ENCODE measurements around the gene TXNL4A. TPM values are rescaled to one million over a fixed set of nuclear protein-coding genes. Genes with fewer than 3 reads are reported as not detected.
"Not testable (repeated sequence)": the region's sequence is repeated elsewhere in the genome, so short reads cannot be mapped to it uniquely, and the experiment has no call there.

TXNL4A gene
- total RNA-seq = 40.1 and 72.4 TPM in 2 replicates

DNA sequence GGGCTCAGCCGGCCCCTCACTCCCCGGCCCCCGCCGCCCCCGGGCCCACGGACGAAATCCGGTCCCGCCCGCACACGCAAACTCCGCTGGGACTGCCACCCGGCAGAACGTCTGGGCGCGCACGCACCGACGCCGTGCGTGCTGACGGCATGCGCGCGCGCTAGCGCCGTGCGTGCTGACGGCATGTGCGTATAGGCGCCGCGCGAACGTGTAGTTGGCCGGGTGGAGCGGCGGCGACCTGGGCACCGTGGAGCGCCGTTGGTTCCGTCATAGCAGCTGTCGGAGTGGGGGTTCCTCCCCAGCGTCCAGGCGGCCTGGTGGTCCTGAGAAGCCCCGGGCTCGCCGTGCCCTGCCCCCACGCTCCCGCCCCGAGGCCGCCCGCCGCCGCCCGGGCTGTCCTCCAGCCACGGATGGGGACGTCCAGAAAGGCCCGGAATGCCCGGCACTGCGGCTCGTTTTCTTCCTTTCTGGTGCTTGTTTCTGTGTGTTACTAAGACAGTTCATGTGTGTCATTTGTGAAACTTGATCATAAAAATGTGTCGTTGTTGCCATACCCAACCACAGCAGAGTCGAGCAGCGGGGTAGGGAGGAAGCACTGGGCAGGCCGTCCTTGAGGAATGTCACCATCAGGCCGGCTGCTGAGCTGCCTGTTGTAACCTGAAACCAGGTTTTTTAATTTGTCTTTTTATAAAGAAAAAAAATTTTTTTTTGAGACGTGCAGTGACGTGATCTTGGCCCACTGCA, at the start of gene TXNL4A:
Gene TXNL4A, minus strand, starts transcription at position 113 of the 744 bp plus-strand sequence. CDS start 171 bp downstream, outside the sequence.
- peak; percentile 61 for DNase-seq (ENCODE audit: low read depth)

DNA sequence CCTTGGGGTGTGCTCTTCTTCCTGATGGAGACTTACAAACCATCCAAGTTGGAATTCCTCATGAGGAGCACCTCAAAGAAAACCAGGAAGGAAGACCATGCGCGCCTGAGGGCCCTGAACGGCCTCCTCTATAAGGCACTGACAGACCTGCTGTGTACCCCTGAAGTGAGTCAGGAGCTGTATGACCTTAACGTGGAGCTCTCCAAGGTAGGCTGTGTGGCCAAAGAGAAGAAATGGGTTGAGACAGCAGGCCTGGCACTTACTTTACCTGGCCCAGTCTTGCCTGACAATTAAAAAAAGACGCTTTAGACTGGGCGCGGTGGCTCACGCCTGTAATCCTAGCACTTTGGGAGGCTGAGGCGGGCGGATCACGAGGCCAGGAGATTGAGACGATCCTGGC, 48.9 kb upstream of the TXNL4A start:
- DNase-seq (ENCODE audit: low read depth) = no peak

GRCh38 chr18:80035997-80036396, 47.6 kb upstream of the TXNL4A start:
- DNase-seq (ENCODE audit: low read depth) = no peak

DNA sequence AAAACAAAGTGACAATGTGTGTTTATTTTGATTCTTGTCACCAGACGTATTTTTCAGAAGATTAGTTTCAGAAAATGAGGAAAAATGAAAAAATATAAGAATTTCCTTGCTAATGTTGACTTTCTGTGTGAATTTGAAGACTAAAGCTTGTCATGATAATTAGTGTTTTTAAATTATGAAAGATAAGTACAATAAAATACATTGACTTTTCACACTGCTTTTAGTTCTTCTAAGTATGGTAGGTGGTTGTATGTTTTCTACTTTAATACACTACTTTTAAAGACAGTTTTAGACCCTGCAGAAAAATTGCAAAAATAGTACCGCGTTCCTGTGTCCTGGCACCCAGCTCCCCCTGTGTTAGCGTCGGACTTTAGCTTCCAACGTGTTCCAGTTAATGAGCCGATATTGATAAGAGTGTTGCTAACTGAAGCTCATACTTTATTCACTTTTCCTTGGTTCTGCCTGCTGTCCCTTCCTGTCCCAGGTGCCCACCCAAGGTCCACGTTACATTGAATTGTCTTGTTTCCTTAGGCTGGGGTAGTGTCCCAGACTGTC, 46.6 kb upstream of the TXNL4A start:
- peak; percentile 1 for DNase-seq (ENCODE audit: low read depth)

GRCh38 chr18:80034068-80034851, 45.9 kb upstream of the TXNL4A start, which contains the start of gene RBFA:
RBFA (plus strand) TSS chr18:80034434; CDS start chr18:80034496, 62 bp downstream.
- DNase-seq (ENCODE audit: low read depth) = peak; percentile 87

DNA sequence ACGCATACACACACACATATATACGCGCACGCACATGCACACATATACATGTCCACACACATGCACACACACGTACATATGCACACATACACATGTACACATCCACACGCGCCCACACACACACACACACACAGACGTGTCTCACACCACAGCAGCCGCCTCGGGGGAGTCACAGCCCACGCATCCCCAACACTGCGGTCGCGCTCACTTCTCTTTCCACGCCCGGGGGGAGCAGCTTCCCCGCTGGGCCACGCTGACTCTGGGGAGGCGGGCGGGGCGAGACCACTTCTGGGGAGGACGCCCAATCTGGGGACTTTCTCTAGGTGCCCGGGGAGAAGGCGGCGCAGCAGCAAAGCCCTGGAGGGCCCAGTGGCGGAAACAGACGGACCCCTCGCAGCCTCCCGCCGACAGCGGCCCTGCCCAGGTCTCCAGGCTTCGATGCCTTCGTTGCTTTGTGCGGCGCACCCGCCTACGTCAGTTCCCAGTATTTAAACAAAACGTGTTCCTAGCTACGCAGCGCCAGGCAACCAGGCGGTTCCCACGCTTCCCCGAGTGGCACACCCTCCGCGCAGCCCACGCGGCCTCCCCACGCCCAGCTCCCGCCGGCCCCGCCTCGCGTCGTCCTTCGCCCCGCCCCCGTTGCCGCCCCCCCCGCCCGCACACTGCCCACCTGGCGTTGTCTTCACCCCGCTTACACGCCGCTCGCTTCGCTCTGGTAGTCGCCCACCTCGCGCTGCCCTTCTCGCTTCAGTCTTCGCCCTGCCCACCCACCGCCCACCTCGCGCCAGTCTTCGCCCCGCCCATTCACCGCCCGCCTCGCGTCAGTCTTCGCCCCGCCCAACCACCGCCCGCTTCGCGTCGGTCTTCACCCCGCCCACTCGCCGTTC, 45.1 kb upstream of the TXNL4A start:
- DNase-seq (ENCODE audit: low read depth) = peak; percentile 2

DNA sequence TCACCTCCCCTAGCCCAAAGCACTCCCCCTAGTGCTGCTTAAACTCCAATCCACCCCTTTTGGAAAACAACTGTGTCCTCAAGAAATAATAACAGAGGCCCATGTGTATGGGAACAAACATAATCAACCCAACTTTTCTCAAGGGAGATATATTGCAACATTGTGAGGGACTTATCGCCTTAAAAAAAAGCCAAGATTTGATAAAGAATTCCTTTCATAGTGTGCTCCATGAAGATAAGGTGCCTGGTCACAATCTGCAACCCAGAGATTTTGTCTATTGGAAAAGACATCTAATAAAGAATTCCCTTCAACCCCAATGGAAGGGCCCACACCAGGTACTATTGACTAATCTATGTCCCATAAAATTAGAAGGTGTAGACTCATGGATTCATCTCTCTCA, 41.3 kb upstream of the TXNL4A start:
- DNase-seq (ENCODE audit: low read depth) = no peak

DNA sequence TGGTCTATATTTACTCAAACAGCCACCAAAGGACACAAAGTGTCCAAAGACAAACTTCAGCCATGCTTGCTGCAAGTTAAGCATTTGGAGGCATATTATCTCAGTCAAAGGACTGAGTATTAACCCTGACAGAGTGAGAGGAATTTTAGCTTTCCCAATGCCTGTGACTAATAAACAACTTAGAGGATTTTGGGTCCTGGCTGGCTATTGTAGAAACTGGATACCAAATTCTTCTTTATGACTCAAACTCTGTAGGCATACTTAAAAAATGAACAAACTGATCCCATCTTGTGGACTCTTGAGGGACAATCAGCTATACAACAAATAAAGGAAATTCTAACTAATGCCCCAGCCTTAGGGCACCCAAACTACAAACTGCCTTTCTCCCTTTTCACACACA, 39.4 kb upstream of the TXNL4A start:
- DNase-seq (ENCODE audit: low read depth) = not testable (repeated sequence)

DNA sequence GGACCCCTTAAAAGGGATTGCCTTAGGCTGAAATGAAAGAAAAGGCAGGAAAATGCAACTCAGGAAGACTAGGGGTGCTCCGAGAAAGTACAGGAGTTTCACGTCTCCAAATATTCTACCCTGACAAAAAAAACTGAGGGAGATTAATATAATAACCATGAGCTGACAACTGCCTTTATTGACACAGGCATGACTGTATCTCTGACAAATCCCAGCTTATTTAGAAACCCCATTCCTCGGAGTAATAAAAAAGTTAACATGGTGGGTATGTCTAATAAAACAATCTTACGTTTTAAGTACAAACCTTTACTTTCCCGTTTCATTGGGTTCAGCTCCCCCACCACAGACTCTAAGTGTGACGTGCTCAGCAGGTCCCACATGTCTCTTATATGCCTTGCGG, 38.0 kb upstream of the TXNL4A start:
- DNase-seq (ENCODE audit: low read depth) = no peak

- no peak for DNase-seq (ENCODE audit: low read depth)
Observed at GRCh38 chr18:80023173-80023572, 34.8 kb upstream of the TXNL4A start.

DNA sequence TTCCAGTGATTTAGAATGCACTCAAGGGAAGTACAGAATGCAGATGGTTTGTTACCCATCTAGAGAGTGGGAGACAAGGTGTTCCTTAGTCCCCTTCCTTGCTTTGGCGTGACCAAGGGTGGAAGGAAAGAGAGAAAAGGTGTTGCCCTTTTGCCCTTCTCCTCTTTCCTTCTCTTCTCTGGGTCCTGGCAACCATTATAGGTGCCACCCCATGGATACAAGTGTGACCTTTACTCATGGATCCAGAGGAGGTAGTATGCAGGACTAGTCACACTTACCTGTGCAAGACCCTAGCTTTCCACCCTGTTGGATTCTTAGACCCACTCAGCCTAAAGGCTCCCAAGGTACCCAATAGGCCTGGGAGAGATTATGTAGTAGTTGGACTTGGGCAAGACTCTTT, 34.2 kb upstream of the TXNL4A start:
- no peak for DNase-seq (ENCODE audit: low read depth)

- no peak for DNase-seq (ENCODE audit: low read depth)
Observed at GRCh38 chr18:80012714-80013113, 24.4 kb upstream of the TXNL4A start.

DNA sequence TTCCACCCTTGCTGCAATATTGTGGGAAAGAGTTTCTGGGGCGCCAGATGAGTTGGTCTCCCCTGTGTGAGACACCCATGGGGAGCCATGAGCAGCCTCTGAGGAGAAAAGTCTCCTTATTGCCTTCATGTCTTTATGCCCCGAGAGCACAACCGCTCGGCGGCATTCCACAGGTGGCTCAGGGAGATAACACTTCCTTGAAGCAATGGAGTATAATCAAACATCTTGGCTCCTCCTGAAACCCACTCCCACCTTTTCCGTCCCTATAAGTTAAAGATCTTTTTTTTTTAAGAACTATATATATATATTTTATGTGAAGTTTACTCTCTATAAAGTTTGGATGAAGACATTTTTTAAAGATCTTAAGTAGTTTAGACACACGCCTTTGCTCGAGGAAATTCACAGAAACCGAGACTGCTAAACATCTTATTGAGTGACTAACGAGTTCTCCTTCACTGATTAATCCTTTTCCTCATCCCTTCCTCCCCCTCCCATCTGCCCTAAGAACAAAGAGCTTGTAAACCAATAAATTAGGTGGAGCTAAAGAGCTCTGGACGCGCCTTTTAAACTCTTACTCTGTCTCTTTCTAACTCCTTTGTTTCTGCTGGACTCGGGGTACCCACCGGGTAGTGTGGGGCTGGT, 23.3 kb upstream of the TXNL4A start:
- not testable (repeated sequence) for DNase-seq (ENCODE audit: low read depth)

GRCh38 chr18:80010551-80010906, 22.2 kb upstream of the TXNL4A start:
- no peak for DNase-seq (ENCODE audit: low read depth)

DNA sequence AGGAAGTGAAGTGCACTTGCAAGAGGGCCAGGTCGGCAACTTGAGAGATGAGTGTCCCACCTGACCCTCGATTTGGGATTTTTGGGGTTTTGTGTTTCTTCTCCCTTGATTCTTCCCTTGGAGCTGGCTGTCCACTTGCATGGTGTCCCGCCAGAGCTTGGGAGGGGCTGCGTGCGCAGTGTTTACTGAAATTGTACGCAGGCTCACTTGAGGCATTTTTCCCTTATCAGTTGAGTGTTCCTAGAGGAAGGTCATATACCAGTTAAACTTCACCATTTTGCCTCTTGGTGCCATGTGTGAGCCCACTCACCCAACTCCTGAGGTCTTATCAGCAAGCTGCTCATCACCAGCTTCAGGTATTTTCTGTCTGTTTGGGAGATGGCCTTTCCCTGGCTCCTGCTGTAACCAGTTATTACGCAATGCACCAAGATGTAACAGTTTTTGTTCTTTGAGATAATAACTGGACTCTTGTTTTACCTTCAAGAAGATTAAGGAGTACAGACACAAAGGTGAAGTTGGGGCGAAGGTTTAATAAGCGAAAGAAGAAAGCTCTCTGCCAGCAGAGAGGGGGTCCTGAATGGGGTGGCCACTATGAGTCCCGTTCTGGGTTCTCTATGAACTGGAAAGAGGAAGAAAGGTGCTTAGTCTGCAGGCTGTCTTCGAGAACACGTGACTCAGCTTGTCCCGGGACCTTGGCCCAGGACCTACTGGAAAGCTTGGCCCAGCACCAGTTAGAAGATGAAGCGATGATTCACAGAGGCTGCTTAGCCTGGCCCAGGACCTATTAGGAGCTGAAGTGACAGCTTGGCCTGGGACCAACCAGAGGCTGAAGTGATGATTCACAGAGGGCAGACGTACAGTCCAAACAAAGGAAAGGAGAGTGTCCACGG, 21.5 kb upstream of the TXNL4A start:
- DNase-seq (ENCODE audit: low read depth) = peak; percentile 91

- no peak for DNase-seq (ENCODE audit: low read depth)
Observed at GRCh38 chr18:80006724-80007123, 18.4 kb upstream of the TXNL4A start.

DNA sequence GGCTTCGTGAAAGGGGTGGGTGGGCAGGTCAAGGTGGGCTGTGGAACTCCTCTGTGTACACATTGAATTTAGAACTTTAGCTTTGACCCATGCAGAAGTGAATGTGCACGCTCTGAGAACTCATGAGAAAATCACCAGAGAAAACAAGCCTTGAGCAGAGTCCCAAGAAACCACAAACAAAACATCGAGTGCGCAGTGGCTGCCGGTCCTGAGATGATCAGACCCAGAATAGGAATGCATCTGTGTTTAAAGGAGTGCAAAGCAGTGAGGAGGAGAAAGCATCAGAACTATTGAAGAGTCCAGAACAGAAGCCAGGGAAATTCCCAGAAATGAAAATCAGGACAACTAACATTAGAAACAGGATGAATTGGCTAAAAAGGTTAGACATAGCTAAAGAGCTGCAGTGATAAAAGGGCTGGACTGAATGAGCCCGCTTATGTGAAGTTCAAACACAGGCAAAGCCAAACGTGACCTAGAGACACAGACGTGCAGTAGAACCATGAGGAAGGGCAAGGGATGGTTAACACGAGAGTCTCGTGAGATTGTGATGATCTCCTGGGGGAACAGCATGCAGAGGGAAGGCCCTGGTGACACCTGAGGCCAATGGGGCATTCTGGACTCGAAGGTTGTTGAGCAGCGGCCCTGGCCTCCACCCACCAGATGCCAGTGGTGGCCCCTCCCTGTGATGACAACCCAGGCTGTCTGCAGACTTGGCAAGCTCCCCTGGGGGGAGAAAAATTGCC, 16.4 kb upstream of the TXNL4A start:
- DNase-seq (ENCODE audit: low read depth) = no peak

GRCh38 chr18:80002468-80002867, 14.1 kb upstream of the TXNL4A start:
- no peak for DNase-seq (ENCODE audit: low read depth)

- DNase-seq (ENCODE audit: low read depth) = no peak
Observed at GRCh38 chr18:80000877-80001276, 12.5 kb upstream of the TXNL4A start.

DNA sequence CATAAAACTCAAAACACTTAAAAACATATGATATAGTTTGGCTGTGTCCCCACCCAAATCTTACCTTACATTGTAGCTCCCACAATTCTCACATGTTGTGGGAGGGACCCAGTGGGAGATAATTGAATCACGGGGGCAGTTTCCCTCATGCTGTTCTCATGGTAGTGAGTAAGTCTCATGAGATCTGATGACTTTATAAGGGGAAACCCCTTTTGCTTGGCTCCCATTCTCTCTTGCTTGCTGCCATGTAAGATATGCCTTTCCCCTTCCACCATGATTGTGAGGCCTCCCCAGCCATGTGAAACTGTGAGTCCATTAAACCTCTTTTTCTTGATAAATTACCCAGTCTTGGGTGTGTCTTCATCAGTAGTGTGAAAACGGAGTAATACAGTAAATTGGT, 11.3 kb upstream of the TXNL4A start:
- DNase-seq (ENCODE audit: low read depth) = not testable (repeated sequence)
